Vagina (tissue), 2 donors: Measurements from ENCODE around the gene TNRC18.

Experiments used
- POLR2A ChIP-seq, 2 donors: fragments of 450-650 bp; IDR thresholded peaks; one replicate each; pipeline ENCODE4 v1.6.1; 2017; ENCODE audit warnings: antibody characterized with exemption in 2 of 2, mild to moderate bottlenecking in 2 of 2, moderate library complexity in 2 of 2
- POLR2AphosphoS5 ChIP-seq, 2 donors: sonication (generic); formaldehyde crosslinking; IDR thresholded peaks; one replicate each; pipeline ENCODE4 v1.9.0; 2017; ENCODE audit warnings: antibody characterized with exemption in 2 of 2, mild to moderate bottlenecking in 2 of 2, low read depth in 1 of 2; ENCODE audit not compliant: insufficient read depth in 1 of 2
- TF ChIP-seq, protein P1 (sequence below), 3 experiments: fragments of 450-650 bp in 2 of 3; fragments of 200-600 bp in 1 of 3; sonication (generic) in 1 of 3; IDR thresholded peaks; one replicate each; pipeline ENCODE4 v1.5.1; 2017 to 2019; ENCODE audit warnings: antibody characterized with exemption in 3 of 3, mild to moderate bottlenecking in 2 of 3, moderate library complexity in 2 of 3

DNA sequence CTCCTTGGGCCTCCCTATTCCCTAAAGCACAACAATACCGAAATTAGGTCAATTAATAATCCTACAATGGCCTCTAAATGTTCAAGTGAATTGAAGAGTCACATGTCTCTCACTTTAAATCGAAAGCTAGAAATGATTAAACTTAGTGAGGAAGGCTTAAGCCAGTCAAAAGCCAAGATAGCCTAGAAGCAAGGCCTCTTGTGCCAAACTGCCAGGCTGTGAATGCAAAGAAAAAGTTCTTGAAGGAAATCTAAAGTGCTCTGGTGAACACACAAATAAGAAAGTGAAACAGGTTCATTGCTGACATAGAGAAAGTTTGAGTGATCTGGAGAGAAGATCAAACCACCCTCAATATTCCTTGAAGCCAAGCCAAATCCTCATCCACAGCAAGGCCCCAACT lies 83.7 kb downstream of the TNRC18 start:
- TF ChIP-seq POLR2A (IDR thresholded peaks at IDR 0.05) (no peak), POLR2AphosphoS5 (IDR thresholded peaks at IDR 0.05; ENCODE audit: insufficient read depth in 1 of 2, low read depth in 1 of 2) (no peak)
- TF ChIP-seq, protein P1, sequence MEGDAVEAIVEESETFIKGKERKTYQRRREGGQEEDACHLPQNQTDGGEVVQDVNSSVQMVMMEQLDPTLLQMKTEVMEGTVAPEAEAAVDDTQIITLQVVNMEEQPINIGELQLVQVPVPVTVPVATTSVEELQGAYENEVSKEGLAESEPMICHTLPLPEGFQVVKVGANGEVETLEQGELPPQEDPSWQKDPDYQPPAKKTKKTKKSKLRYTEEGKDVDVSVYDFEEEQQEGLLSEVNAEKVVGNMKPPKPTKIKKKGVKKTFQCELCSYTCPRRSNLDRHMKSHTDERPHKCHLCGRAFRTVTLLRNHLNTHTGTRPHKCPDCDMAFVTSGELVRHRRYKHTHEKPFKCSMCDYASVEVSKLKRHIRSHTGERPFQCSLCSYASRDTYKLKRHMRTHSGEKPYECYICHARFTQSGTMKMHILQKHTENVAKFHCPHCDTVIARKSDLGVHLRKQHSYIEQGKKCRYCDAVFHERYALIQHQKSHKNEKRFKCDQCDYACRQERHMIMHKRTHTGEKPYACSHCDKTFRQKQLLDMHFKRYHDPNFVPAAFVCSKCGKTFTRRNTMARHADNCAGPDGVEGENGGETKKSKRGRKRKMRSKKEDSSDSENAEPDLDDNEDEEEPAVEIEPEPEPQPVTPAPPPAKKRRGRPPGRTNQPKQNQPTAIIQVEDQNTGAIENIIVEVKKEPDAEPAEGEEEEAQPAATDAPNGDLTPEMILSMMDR (IDR thresholded peaks at IDR 0.05), result no peak
